Keratinocyte (primary cell): ENCODE measurements around the gene FBXO45.

ENCODE experiments used
- EZH2 ChIP-seq: IDR thresholded peaks from one replicate; pipeline ENCODE4 v1.6.1; 2012; ENCODE audit warnings: inconsistent platforms, mild to moderate bottlenecking, low read length, moderate library complexity
- TF ChIP-seq, protein P1 (sequence below), 3 experiments: IDR thresholded peaks in 1 of 3; conservative IDR thresholded peaks in 1 of 3; optimal IDR thresholded peaks in 1 of 3; 2 replicates in 2 of 3; 3 replicates in 1 of 3; pipeline versions ENCODE3 to v1.5.1; 2011; ENCODE audit warnings: low read length in 3 of 3, mild to moderate bottlenecking in 3 of 3, moderate library complexity in 2 of 3, control low read depth in 1 of 3, inconsistent platforms in 1 of 3; ENCODE audit not compliant: insufficient read depth in 2 of 3; ENCODE audit errors: extremely low read depth in 1 of 3

DNA sequence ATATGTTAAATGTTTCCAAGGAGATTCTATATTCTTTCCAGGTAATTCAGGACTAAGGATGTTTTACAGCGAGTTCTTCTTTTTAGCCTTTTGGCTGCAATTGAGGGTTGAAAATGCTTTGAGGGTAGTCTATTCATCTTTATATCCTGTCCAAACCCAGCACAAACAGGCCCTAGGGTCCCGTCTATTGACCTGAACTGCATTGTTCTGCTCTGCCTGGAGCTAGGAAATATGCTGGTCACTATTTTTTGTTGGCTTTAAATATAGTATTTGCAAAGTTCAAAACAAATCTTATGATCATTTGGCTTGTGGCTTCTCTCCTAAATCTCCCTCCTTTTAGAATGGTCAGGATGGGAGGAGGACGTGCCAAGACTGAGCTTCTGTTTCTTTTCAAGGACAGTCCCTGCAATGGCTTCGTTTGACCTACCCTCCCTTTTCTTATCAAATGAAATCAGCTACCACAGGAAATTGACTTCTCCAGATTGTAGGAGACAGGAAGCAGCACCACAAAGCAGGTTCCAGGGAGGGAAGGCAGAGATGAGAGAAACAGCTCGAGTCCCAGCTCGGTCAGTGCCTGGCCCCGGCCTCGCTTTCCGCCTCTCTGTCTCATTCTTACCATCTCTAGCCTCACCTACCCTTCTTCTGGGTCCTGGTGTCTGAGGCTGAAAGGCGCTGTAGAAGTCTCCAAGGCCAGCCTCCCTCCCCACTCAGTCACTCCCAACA, 43.5 kb downstream of the FBXO45 start:
- TF ChIP-seq, protein P1, sequence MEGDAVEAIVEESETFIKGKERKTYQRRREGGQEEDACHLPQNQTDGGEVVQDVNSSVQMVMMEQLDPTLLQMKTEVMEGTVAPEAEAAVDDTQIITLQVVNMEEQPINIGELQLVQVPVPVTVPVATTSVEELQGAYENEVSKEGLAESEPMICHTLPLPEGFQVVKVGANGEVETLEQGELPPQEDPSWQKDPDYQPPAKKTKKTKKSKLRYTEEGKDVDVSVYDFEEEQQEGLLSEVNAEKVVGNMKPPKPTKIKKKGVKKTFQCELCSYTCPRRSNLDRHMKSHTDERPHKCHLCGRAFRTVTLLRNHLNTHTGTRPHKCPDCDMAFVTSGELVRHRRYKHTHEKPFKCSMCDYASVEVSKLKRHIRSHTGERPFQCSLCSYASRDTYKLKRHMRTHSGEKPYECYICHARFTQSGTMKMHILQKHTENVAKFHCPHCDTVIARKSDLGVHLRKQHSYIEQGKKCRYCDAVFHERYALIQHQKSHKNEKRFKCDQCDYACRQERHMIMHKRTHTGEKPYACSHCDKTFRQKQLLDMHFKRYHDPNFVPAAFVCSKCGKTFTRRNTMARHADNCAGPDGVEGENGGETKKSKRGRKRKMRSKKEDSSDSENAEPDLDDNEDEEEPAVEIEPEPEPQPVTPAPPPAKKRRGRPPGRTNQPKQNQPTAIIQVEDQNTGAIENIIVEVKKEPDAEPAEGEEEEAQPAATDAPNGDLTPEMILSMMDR (optimal IDR thresholded peaks at IDR 0.05 in 1 of 3, IDR thresholded peaks at IDR 0.05 in 1 of 3, conservative IDR thresholded peaks at IDR 0.05 in 1 of 3; ENCODE audit: extremely low read depth in 1 of 3, insufficient read depth in 2 of 3, low read length in 3 of 3): no peak
- no peak for TF ChIP-seq EZH2
